Liver (tissue), 9 donors: ENCODE data around the gene TPPP. TPM values are rescaled to one million over a fixed set of nuclear protein-coding genes. Genes with fewer than 3 reads are reported as not detected.
"Not testable (repeated sequence)": the region's sequence is repeated elsewhere in the genome, so short reads cannot be mapped to it uniquely, and the experiment has no call there.

Experiments
- DNase-seq: peaks from one replicate; pipeline ENCODE4 v3.0.0-alpha.2; 2017; ENCODE audit warnings: low spot score
- H3K27ac ChIP-seq, 2 donors: one replicate each; pipeline ENCODE4 v1.7.0; 2013; ENCODE audit warnings: inconsistent platforms in 2 of 2, low read length in 2 of 2, control low read depth in 1 of 2, low read depth in 1 of 2, mild to moderate bottlenecking in 1 of 2
- H3K27me3 ChIP-seq, 4 donors: one replicate each; pipeline versions ENCODE4 v1.6.1 to v1.7.0; 2013; ENCODE audit warnings: low read length in 3 of 4, inconsistent platforms in 1 of 4, mild to moderate bottlenecking in 1 of 4, moderate library complexity in 1 of 4; ENCODE audit not compliant: control insufficient read depth in 4 of 4, insufficient read depth in 4 of 4
- H3K36me3 ChIP-seq, 4 donors: one replicate each; pipeline versions ENCODE4 v1.6.1 to v1.7.0; 2013; ENCODE audit warnings: low read length in 3 of 4, mild to moderate bottlenecking in 3 of 4, low read depth in 1 of 4, moderate library complexity in 1 of 4; ENCODE audit not compliant: control insufficient read depth in 4 of 4, insufficient read depth in 3 of 4
- H3K4me1 ChIP-seq, 4 donors: one replicate each; pipeline versions ENCODE4 v1.6.1 to v1.7.0; 2013; ENCODE audit warnings: low read length in 3 of 4, mild to moderate bottlenecking in 3 of 4, moderate library complexity in 1 of 4; ENCODE audit not compliant: control insufficient read depth in 4 of 4, insufficient read depth in 4 of 4
- H3K4me3 ChIP-seq, 3 donors: one replicate each; pipeline versions ENCODE4 v1.6.1 to v1.7.0; 2013; ENCODE audit warnings: low read length in 3 of 3, control low read depth in 1 of 3, low read depth in 1 of 3, mild to moderate bottlenecking in 1 of 3
- H3K9ac ChIP-seq, 2 donors: one replicate each; pipeline ENCODE4 v1.7.0; 2013; ENCODE audit warnings: low read length in 2 of 2, mild to moderate bottlenecking in 2 of 2, moderate library complexity in 2 of 2, control low read depth in 1 of 2, low read depth in 1 of 2
- H3K9me3 ChIP-seq, 4 donors: one replicate each; pipeline versions ENCODE4 v1.6.1 to v1.7.0; 2013; ENCODE audit warnings: low read length in 3 of 4; ENCODE audit not compliant: control insufficient read depth in 4 of 4
- WGBS: extraction: QIAGEN DNeasy Blood & Tissue Kit; methylation state at CpG from one replicate; pipeline ENCODE4 v1.1.7; 2013; 5-methylcytosine and 5-hydroxymethylcytosine counted together
- polyA plus RNA-seq, 2 donors: library from polyadenylated mRNA; stranded (reverse) in 1 of 2; unstranded in 1 of 2; fragments of 200-250 nt in 1 of 2; fragments of >200 nt in 1 of 2; fragmentation: Nextera tagmentation in 1 of 2; extraction: Ambion mirVana in 1 of 2; gene quantifications; one replicate each; pipeline versions ENCODE4 v1.2.1 to v1.2.3, GENCODE V29; 2013 to 2015
- total RNA-seq, 2 donors: library from RNA; depleted of rRNA; stranded (reverse); fragments of >200 nt; gene quantifications; one replicate each; pipeline ENCODE4 v1.2.3, GENCODE V29; 2014
- donor health status: healthy.
- donor health status: healthy.
- donor health status: healthy.
- donor health status: healthy.
- donor health status: healthy.

TPPP gene
- total and polyA plus RNA-seq, 4 donors = 0.61 to 2.1 (median 0.80) TPM

DNA sequence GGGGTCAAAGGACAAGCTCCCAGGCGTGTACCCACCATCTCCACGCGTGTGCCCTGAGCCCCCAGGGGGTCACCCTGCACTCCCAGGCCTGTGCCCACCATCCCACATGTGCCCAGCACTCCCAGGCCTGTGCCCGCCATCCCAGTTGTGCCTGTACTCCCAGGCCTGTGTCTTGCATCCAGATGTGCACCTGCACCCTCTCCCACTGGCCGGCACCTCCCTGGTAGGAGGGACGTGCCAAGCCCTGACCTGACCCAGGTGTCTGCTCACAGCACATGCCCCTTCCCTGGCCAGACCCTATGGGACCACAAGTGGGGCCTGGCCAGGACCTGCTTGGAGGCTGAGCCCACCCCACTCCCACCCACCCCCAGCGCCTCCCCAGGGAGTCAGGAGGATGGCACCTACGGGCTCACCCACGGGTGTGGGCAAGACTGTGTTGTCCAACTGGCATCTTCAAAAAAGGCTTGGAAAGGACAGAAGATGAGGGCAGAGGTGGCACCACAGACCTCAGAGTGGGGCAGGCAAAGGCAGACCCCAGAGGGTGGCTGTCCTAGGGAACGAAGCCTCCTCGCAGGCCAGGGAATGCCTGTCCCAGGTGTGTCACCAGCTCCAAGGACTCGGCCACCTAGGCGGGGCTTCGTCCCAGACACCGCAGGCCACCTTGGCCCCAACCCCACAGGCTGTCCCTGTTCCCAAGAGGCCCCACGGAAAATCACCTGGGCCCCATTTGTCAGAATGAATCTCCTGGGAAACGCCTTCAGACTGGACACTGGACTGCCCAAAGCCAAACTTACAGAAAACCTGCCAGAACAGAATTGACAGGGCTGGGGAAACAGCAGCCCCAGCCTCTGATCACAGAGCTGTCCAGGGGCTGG is 11.6 kb downstream of the TPPP start:
- not testable (repeated sequence) for H3K9me3 ChIP-seq, DNase-seq, H3K27ac ChIP-seq, H3K27me3 ChIP-seq, H3K36me3 ChIP-seq, H3K9ac ChIP-seq, H3K4me1 ChIP-seq, H3K4me3 ChIP-seq
- 95% methylated on average over 17 of the region's 17 CpGs for WGBS

DNA sequence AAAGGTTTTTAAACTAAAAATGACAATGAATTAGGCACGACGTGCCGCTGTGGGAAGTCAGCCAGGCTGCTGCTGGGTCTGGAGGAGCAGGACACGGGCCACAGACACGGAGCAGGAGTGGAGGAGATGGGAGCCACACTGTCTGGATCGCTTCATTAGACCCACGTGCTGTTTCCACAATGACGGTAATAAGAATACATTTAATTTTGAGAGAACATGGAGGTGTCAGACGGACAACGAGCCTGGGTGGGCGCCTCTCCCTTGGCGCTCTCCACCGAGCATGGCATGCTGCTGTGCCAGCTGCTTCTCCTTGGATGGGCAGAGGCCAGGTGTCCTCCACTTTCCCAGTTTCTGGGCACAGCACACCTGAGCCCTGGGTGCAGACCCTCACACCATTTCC is 12.3 kb downstream of the TPPP start:
- WGBS = 95% methylated on average over 13 of the region's 13 CpGs
- H3K4me1 ChIP-seq, H3K36me3 ChIP-seq, H3K27ac ChIP-seq, H3K9me3 ChIP-seq, H3K9ac ChIP-seq, DNase-seq, H3K4me3 ChIP-seq, H3K27me3 ChIP-seq: not testable (repeated sequence)

DNA sequence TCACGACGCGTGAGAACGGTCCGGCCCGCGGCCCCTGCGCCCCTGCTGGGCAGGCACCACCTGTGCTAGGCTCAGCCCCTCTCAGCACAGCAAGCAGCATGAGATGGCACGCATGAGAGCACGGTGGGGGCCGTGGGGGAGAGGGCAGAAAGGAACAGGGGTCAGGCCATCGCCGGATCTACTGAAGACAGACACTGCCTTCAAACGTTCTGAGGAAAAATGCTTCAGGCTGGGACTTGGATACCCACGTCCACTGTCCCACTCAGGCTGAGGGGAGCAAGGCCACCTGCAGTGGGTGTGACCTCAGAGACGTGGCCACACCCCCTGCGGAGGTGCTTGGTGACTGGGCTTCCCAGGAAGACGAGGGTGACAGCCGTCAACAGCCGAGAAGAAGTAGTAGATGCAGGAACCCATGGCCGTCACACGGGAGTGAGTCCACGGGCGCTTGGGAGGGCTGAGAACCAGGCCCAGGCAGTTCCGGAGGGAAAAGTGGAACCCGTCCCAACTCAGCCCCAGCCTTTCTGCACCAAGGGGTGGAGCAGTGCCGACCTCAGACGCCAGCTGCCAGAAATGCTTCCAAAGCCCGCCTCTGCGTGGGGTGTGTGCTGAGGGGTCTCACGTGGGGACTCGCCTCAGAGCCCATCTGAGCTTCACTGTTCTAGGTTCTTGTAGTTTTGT is 12.9 kb downstream of the TPPP start:
- not testable (repeated sequence) for H3K9me3 ChIP-seq, H3K36me3 ChIP-seq, H3K27ac ChIP-seq, H3K27me3 ChIP-seq, DNase-seq, H3K9ac ChIP-seq, H3K4me3 ChIP-seq
- H3K4me1 ChIP-seq = peaks cover 0 to 10% (median 5%) of the 10 kb centered on the region in 4 donors
- 88% methylated on average over 13 of the region's 32 CpGs for WGBS

DNA sequence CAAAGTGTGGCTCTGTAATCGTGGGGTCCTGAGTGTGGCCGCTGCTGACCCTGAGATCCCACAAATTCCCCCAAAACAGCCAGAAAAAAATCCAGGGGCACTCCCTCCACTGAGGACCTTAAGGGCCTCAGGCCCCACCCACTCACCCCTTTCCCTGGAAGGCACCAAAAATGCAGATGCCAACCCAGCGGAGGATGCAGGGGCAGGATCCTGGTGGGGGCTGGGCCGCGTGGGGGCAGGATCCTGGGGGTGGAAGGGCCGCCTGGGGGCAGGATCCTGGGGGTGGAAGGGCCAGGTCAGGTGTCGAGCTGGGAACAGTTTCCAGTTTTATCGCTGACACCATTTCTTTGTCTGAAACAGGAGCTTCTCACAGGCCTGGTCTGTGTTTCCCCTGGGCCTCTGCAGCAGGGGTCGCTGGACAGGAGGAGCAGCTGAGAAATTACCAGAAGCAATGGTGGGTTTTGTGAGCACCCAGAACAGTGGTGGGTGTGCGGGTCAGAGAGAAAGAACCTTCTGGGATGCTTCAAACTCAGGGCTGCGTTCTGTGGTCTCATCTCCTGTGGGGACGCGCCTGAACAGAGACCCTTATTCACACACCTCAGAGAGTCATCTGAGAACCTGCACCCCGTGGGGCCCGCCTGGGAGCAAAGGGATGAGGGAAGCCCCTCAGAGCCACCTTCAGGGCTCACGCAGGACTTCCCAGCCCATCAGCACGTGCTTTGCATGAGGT is 13.8 kb downstream of the TPPP start:
- peaks cover 4 to 19% (median 12%) of the 10 kb centered on the region in 4 donors for H3K4me1 ChIP-seq
- H3K27ac ChIP-seq, H3K4me3 ChIP-seq, H3K9me3 ChIP-seq, H3K36me3 ChIP-seq, H3K9ac ChIP-seq, H3K27me3 ChIP-seq: not testable (repeated sequence)
- WGBS = 87% methylated on average over 15 of the region's 17 CpGs
- peak; percentile 21 for DNase-seq

DNA sequence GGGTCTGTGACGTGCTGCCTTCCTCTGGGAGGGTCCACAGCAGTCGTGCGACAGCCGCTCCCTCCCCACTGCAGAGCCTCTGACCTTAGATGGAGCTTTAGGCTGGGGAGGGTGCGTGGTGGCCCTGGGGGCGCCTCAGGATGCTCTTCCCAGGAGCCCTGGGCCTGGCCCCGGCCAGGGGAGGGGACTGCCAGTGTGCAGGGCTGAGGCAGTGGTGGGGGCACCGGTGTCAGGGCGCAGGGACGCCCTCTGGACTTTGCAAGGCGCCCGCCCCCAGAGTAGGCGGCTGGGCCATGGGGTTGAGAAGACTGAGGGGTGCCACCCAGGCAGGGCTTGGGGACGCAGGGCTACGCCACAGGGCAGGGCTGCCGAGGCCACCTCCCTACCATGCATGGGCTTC is 14.6 kb downstream of the TPPP start:
- WGBS = 92% methylated on average over 16 of the region's 16 CpGs
- not testable (repeated sequence) for H3K36me3 ChIP-seq, H3K9ac ChIP-seq, H3K27ac ChIP-seq, H3K4me3 ChIP-seq, DNase-seq, H3K27me3 ChIP-seq, H3K9me3 ChIP-seq
- H3K4me1 ChIP-seq = peaks cover 12 to 22% (median 19%) of the 10 kb centered on the region in 4 donors
